ENCODE results near the gene HIPK2. TPM values are rescaled to one million over a fixed set of nuclear protein-coding genes. Genes with fewer than 3 reads are reported as not detected.
"Not testable (repeated sequence)": the region's sequence is repeated elsewhere in the genome, so short reads cannot be mapped to it uniquely, and the experiment has no call there.

The HIPK2 gene
- total RNA-seq, 1 experiment from 2014 or later = 2.0 TPM

DNA sequence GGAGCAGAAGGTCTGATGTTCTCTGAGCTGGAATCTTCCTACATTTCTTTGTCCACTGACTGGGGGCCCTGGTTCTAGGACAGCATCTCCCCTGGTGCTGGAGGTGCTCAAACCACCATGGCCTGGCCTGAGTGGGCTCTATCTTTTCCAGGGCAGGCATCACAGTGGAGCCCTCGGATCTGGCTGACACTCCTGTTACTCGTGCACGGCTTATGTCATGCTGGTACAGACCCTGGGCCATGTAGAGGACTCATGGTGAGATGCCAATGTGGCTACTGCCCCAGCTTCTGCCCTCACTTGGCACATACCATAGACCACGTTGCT is 96.0 kb downstream of the HIPK2 start:
- Histone ChIP-seq H3K27me3 (no peaks in the 10 kb centered on the region), H3K4me3 (no peak overlapping the region), H3K36me3 (peaks cover 20% of the 10 kb centered on the region), H3K9me3 (peaks cover 14% of the 10 kb centered on the region)
- DNase-seq = no peak

DNA sequence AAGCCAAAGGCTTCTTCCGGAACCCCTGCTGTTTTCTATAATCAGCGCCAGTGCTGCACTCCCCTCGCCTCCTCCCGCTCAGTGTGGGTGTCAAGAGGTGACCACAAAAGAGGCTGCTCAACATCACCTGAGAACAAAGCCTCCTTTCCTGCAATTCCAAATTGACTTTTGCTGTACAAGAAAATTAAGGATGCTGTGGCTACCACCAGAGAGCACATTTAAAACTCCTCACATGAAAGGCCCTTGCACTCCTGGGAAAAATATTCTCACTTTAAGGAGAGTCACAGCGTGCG is 96.4 kb downstream of the HIPK2 start:
- DNase-seq = no peak
- no peak overlapping the region for H3K4me3 ChIP-seq

GRCh38 chr7:139680676-139681462 is 96.9 kb downstream of the HIPK2 start:
- peak; percentile 97 for DNase-seq
- peaks cover 7% of the 10 kb centered on the region for H3K9me3 ChIP-seq
- H3K27me3 ChIP-seq = no peaks in the 10 kb centered on the region
- H3K4me3 ChIP-seq = no peak overlapping the region
- H3K36me3 ChIP-seq = peaks cover 12% of the 10 kb centered on the region

More for the DNA sequence above, 96.4 kb downstream of the HIPK2 start:
- H3K27me3 ChIP-seq = no peaks in the 10 kb centered on the region
- H3K36me3 ChIP-seq = peaks cover 18% of the 10 kb centered on the region
- H3K9me3 ChIP-seq = peaks cover 11% of the 10 kb centered on the region

GRCh38 chr7:139679731-139680594 is 97.8 kb downstream of the HIPK2 start:
- Histone ChIP-seq H3K4me3 (no peak overlapping the region), H3K27me3 (no peaks in the 10 kb centered on the region), H3K9me3 (no peaks in the 10 kb centered on the region), H3K36me3 (peaks cover 6% of the 10 kb centered on the region)
- peak; percentile 45 for DNase-seq

DNA sequence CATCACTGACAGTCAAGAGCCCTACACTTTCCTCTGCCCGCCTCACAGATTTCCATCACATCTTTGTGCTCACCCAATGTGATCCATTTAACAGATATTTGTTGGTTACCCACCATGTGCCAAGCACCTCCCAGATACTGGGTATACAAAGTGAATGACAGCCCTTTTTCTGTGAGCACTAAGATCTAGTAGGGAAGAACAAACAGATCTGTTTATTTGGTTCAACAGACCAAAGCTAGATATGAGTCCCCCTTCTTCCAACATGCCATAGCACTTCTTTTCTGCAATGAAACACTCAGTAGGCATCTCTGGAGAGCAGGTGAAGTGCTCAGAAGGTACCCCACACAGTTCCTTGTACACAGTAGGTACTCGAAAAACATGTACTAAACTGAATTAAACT is 101.4 kb downstream of the HIPK2 start:
- Histone ChIP-seq H3K27me3 (no peaks in the 10 kb centered on the region), H3K9me3 (no peaks in the 10 kb centered on the region), H3K4me3 (no peak overlapping the region), H3K36me3 (peaks cover 12% of the 10 kb centered on the region)
- DNase-seq = no peak

- DNase-seq = no peak
- Histone ChIP-seq H3K36me3 (peaks cover 11% of the 10 kb centered on the region), H3K27me3 (no peaks in the 10 kb centered on the region), H3K4me3 (no peak overlapping the region), H3K9me3 (no peaks in the 10 kb centered on the region)
These were observed 102.4 kb downstream of the HIPK2 start for GRCh38 chr7:139675127-139676125.

GRCh38 chr7:139674752-139675126 is 103.1 kb downstream of the HIPK2 start:
- Histone ChIP-seq H3K9me3 (no peaks in the 10 kb centered on the region), H3K4me3 (no peak overlapping the region), H3K36me3 (peaks cover 8% of the 10 kb centered on the region), H3K27me3 (no peaks in the 10 kb centered on the region)
- no peak for DNase-seq

DNA sequence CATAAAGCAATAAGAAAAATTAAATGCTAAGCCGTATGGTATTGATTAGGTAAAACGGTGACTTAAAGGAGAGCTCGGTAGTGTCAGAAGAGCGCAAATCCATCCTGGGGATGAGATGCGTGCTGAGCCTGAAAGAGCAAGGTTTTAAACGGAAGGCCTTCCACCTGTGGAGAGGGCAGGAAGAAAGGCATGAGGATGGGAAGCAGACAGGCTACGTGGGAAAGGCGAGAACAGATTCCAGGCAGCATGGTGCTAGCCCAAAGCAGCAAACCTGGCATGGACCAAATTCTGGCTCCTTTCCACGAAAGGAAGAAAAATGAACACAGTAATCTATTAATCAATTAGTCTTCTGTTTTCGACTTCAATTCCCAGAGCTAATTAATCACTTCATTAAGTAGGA is 103.5 kb downstream of the HIPK2 start:
- Histone ChIP-seq H3K9me3 (no peaks in the 10 kb centered on the region), H3K4me3 (no peak overlapping the region), H3K27me3 (no peaks in the 10 kb centered on the region), H3K36me3 (peaks cover 8% of the 10 kb centered on the region)
- no peak for DNase-seq

DNA sequence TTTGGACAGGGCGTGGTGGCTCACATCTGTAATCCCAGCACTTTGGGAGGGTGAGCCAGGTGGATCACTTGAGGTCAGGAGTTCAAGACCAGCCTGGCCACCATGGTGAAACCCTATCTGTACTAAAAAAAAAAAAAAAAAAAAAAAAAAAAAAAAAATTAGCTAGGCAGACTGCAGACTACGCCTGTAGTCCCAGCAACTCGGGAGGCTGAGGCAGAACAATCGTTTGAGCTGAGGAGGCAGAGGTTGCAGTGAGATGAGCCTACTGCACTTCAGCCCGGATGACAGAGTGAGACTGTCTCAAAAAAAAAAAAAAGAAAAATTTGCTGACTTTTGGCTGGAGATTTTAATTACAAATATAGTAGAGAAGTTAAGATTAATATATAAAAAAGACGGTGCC is 104.0 kb downstream of the HIPK2 start:
- Histone ChIP-seq H3K4me3 (no peak overlapping the region), H3K36me3 (peaks cover 8% of the 10 kb centered on the region), H3K27me3 (no peaks in the 10 kb centered on the region), H3K9me3 (no peaks in the 10 kb centered on the region)
- DNase-seq = no peak

DNA sequence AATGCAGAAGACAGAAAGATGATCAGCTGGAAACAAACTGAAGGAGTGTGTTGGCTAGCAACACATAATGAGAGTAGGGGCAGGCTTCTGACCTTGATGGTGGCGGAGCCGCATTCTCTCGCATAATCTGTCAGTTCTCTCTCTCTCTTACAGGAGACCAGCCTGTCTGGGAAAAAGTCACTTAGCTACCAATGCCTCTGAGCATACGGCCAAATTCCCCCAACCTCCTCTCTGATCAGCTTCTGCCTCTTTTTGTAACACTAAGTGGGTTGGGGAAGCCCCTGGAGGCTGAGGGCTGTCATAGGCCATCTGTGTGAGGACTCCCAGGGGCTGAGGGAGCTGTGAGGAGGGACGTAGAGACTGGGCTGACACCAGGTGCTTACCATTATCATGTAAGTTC is 104.6 kb downstream of the HIPK2 start:
- Histone ChIP-seq H3K4me3 (no peak overlapping the region), H3K9me3 (no peaks in the 10 kb centered on the region), H3K36me3 (peaks cover 8% of the 10 kb centered on the region), H3K27me3 (no peaks in the 10 kb centered on the region)
- DNase-seq = no peak

DNA sequence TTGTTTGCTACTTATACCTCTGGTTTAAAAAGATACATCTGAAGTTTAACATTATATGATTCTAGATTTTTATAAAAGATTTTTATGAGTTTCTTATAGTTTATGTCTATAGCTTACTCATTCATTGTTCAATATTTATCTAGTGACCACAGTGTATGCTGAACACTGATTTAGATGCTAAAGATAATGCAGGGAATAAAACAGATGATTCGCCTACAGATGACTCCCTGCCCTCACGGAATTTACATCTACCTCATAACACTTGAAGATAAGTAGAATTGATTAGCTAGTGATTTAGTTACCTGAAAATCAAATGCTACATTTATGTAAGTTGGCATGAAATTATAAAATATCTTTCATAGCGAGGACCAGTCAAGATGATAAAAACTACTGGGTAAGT is 105.8 kb downstream of the HIPK2 start:
- Histone ChIP-seq H3K36me3 (peaks cover 8% of the 10 kb centered on the region; the same call in 1 of the 2 replicates), H3K9me3 (no peaks in the 10 kb centered on the region), H3K27me3 (no peaks in the 10 kb centered on the region), H3K4me3 (no peak overlapping the region)
- DNase-seq = no peak

- not testable (repeated sequence) for H3K36me3 ChIP-seq
These were observed 107.1 kb downstream of the HIPK2 start for GRCh38 chr7:139670662-139671061.

GRCh38 chr7:139669106-139670061 is 108.4 kb downstream of the HIPK2 start:
- no peak for DNase-seq
- Histone ChIP-seq H3K36me3 (0 out of 2 replicates have a peak, but pooled peaks cover 3% of the 10 kb centered on the region), H3K9me3 (no peaks in the 10 kb centered on the region), H3K4me3 (no peak overlapping the region), H3K27me3 (no peaks in the 10 kb centered on the region)

More at GRCh38 chr7:139670662-139671061, 107.1 kb downstream of the HIPK2 start:
- H3K9me3 ChIP-seq, DNase-seq, H3K27me3 ChIP-seq, H3K4me3 ChIP-seq: not testable (repeated sequence)

- Histone ChIP-seq H3K9me3 (no peaks in the 10 kb centered on the region), H3K36me3 (no peaks in the 10 kb centered on the region), H3K27me3 (no peaks in the 10 kb centered on the region), H3K4me3 (no peak overlapping the region)
- no peak for DNase-seq
These were observed 110.4 kb downstream of the HIPK2 start for GRCh38 chr7:139667377-139667776.

- no peaks in the 10 kb centered on the region for H3K36me3 ChIP-seq
- H3K9me3 ChIP-seq = no peaks in the 10 kb centered on the region
- H3K4me3 ChIP-seq = no peak overlapping the region
- H3K27me3 ChIP-seq = no peaks in the 10 kb centered on the region
- no peak for DNase-seq
These were observed 111.3 kb downstream of the HIPK2 start for GRCh38 chr7:139666501-139666900.

GRCh38 chr7:139664434-139664833 is 113.4 kb downstream of the HIPK2 start:
- DNase-seq = no peak
- no peak overlapping the region for H3K4me3 ChIP-seq
- H3K27me3 ChIP-seq = no peaks in the 10 kb centered on the region
- H3K36me3 ChIP-seq = no peaks in the 10 kb centered on the region
- no peaks in the 10 kb centered on the region for H3K9me3 ChIP-seq
